CD4-positive, alpha-beta T cell treated with Interleukin-4 for 1 hour (primary cell): ENCODE results near the gene EML1.

ENCODE experiments used
- DNase-seq, 2 donors: peaks; one replicate each; pipeline ENCODE4 v3.0.0-alpha.2; 2020 to 2022

The EML1 gene

DNA sequence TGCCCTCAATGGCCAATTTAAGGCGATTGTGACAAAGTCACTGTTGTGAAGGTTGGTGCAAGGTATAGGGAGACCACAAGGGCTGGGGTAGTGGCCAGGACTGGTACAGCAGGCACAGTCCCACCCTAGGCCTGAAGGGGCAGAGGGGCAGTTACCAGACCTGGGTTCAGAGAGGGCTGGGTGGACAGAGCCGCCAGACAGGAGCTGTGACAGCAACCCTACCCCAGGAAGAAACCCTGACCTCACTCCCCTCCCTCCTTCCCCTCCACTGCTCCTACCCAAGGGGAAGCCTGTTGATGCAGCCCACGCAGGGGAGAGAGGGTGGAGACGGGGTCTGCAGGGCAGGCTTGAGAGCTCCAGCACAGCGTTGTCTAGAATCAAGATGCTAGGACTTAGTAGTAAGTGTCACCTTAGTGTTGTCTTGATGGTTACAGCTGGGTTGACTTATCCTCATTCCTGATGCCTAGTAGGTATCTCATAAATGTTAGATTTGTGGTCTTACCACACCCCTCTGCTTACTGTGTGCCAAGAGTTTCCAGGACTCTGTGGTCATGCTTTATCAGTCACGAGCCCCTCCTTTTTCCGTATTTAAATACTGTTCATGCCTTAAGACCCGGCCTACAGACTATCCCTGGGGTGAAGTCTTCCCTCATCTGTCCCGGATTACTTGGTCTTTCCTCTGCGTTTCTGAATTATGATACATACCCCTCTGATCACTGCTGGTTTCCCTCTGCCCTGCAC lies 14.4 kb downstream of the EML1 start:
- DNase-seq: no peak

DNA sequence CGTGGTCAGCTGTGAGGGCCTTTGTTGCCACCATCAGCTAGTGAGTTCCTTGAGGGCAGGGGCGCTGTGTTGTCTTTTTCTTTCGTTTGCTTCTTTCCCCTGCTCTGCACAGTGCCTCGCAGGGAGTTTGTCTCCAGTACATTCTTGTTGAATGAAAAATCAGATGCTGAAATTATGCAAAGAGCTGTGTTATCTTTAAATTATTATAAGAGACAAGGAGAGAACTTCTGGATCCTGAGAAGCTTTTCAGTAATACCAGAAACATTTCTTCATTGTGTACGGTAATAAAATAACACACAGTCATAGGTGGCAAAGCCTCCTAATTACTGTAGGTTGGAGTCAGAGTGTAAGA lies 14.9 kb downstream of the EML1 start:
- DNase-seq: no peak

DNA sequence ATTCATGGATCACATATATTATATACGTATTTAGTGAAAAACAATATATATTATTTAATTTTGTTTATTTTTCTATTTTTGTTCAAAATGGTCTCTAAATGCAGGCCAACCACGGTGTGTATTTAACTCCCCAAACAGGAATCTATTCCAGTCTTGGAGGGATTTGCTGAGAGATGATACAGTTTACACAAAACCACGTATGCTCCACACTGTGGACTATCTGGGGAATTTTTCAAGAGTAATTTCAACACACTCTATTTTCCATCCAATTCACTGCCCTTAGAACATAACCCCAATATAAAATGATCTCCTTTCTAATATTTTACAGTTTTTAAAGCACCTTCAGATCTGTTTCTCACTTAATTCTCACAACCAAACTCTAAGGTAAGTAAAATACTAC lies 15.3 kb downstream of the EML1 start:
- no peak for DNase-seq

DNA sequence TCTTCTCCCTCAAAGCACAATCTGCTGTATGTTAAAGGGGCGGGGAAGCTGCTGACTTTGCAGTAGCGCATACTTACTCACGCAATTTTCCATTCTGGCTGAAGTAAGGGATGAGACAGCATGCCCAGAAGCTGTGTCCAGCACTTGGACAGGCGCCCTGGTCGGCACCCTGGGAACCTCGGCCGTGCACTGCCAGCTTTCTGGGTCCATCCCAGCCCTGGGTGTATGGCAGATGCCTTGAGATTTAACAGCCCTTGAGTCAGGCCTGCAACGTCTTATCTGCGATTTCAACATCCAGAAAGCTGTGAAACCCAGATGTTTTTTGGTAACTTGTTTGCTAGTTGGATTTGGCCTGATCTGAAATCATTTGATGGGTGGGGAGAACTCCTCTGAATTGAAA lies 16.1 kb downstream of the EML1 start:
- no peak for DNase-seq

DNA sequence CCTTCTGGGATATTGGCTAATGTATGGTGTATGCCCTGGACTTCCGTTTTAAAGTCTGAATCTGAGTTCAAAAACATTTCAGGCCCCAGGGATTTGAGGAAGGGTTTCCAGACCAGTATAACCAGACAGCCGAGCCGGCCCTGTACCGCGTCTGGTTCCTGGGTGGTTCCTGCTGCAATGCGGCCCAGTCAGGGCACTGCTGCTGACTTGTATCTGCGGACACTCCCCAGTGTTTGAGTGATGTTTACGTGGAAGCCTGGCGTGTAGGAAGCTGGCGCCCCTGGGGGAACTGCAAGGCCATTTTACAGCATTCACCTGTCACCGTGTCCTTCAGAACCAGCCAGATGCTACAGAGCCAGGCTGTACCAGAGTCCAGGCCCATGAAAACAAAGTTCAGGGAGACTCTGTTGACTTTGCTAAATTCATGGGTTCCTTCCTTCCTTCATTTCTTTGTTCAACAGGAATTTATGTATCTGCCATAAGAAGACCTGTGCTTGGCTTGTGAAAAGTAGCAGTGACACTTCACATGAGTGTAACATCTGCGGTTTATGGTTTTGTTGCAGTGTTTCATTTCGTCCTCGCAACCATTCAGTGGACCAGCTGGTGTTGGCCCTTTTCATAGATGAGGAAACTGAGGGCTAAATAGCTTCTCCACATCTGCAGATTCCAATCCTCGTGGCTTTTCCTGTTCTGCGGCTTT lies 16.8 kb downstream of the EML1 start:
- DNase-seq: no peak

DNA sequence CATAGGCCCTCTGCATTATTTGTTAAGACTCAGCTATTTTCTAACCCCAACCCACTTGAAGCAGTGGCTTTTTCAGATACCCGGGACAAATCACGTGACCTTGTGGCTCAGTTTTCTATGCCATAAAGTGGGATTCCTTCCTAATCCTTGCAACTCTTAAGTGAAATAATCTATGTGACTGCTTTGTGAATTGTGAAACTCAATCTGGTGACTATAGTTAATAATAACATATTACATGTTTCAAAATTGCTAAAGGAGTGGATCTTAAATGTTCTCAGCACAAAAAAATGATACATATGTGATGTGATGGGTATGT lies 17.3 kb downstream of the EML1 start:
- no peak for DNase-seq

- DNase-seq: no peak
These were observed 19.0 kb downstream of the EML1 start for GRCh38 chr14:99812096-99812750.

GRCh38 chr14:99812892-99813291 lies 19.7 kb downstream of the EML1 start:
- DNase-seq: no peak

GRCh38 chr14:99815696-99816095 lies 22.5 kb downstream of the EML1 start:
- DNase-seq: no peak

DNA sequence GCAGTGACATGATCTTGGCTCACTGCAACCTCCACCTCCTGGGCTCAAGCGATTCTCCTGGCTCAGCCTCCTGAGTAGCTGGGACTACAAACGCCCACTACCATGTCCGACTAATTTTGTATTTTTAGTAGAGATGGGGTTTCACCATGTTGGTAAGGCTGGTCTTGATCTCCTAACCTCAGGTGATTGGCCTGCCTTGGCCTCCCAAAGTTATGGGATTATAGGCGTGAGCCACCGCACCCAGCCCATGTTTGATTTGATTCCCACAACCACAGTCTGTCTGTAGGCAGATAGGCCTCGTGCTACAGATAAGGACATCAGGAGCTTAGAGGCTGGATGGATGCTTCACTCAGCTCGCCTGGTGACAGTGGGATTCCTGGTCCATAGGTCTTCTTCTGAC lies 23.0 kb downstream of the EML1 start:
- no peak for DNase-seq

GRCh38 chr14:99816642-99817041 lies 23.4 kb downstream of the EML1 start:
- no peak for DNase-seq

DNA sequence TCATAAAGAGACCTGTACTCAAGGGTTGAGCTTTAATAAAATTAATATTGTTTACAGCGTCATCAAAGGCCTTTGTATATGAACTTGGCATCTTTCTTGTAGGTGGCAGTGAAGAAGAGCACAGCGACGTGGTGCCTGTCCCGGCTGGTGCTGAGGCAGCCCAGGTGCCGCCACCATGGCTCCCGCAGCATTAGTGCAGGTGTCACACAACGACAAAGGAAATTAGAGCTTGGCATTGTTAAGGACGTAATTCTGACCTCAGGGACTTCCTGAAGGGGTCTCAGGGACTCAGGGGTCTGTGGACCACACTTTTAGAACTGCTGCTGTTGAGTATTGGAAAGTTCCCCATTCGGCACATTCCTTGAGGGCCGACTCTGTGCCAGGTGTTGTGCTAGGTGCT lies 24.1 kb downstream of the EML1 start:
- no peak for DNase-seq

DNA sequence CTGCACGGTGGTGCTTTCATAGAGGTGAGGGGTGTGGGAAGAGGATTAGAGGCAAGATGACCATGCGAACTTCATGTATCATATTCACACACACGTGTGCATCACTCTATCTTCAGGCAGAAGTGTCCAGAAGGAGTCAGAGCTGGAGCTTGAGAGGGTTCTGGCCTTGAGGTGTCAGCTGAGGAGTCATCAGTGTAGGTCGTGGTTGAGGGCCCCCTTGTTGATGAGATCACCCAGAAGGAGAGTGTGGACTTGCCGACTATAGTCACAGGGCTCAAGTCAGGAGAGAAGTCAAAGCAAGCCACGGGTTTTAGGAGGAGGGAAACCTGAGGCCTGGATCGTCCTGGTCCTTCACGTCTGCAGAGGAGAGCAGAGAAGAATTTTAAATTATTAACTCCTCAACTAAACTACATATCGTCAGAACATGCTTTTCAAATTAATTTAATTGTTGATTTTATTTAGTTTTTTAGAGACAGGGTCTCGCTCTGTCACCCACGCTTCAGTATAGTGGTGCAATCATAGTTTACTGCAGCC lies 25.4 kb downstream of the EML1 start:
- DNase-seq: no peak

- DNase-seq: no peak
These were observed 26.3 kb downstream of the EML1 start for GRCh38 chr14:99819514-99819913.

DNA sequence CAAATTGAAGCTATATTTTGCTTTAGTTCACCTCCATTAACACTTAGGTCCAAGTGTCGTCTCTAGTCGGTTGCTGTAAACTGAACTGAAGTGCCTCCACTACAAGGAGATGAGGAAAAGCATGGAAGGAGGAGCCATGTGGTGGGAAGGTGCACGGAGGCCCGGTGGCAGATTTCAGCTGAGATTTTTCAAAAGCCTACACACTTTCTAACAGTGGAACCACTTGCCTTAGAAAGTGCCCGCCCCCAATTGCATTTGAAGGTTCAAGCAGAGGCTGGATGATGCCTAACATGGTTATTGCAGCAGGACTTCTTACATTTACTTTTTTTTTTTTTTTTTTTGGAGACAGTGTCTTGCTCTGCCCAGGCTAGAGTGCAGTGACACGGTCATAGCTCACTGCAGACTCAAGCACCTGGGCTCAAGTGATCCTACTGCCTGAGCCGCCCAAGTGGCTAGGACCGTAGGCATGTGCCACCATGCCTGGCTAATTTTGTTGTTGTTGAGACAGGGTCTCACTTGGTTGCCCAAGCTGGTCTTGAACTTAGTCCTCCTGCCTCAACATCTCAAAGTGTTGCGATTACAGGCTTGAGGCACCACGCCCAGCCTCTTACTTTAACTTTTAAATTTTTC lies 27.6 kb downstream of the EML1 start:
- DNase-seq: no peak

GRCh38 chr14:99821519-99822508 lies 28.6 kb downstream of the EML1 start:
- DNase-seq: peak in 1 of 2 donors; percentile 12

DNA sequence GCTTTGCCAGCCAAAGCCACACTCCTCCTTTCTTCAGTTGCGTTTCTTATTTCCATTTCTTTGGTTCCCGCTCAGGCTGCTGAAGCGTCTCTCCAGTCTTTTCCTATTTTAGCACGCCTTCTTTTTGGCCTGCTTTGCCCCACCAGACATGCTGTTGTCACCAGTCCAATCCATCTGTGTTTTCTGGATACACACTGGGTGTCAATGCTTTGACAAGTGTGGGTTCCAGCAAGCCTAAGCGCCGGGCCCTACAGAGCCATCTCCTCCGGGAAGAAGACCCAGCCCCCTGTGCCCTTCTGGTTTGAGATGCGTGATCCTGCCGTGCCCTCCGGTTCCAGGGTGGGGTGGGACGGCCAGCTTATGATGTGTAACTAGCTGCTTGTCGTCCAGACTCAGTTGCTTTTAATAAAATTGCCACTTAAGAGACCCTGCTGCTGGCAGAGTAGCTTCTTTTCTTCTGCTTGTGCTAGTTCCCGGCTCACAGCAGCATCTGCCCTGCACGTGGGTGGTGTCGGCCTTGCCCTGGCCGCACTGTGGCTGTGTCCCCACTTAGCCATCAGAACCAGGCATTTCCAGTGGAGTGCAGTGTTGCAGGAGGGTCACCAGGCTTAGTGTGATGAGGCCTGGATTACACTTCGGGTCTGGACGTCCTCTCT lies 29.7 kb downstream of the EML1 start:
- no peak for DNase-seq

- no peak for DNase-seq
These were observed 31.6 kb downstream of the EML1 start for GRCh38 chr14:99824776-99825175.

DNA sequence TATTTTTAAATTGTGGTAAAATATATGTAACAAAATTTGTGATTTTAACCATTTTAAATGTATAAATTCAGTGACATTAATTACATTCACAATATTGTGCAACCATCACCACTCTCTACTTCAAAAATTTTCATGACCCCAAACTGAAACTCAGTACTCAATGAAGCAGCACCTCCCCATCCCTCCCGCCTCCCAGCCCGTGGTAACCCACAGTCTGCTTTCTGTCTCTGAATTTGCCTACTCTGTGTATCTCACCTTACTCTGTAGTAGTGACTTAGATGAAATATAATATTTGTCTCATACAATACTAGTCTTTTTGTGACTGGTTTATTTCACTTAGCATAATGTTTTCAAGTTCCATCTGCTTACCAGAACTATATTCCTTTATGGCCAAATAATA lies 36.2 kb downstream of the EML1 start:
- DNase-seq: no peak

DNA sequence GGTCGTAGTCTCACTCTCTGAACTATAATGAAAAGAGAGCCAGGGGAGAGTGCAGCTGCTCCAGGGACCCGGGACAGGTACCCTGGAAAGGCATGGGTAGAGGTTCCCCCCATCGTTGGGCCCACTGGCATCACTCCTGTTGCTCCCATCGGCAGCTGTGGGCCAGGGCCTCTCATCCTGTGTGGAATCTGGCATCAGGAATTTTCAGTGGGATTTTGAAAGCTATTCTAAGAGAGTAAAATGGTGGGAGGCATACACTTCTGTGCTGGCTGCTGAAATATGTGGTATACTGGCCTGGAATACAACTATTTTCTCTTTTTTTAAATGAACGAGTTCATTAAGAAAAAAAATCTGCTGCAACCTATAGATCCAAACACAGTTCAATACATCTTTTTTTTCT lies 38.1 kb downstream of the EML1 start:
- DNase-seq: no peak

DNA sequence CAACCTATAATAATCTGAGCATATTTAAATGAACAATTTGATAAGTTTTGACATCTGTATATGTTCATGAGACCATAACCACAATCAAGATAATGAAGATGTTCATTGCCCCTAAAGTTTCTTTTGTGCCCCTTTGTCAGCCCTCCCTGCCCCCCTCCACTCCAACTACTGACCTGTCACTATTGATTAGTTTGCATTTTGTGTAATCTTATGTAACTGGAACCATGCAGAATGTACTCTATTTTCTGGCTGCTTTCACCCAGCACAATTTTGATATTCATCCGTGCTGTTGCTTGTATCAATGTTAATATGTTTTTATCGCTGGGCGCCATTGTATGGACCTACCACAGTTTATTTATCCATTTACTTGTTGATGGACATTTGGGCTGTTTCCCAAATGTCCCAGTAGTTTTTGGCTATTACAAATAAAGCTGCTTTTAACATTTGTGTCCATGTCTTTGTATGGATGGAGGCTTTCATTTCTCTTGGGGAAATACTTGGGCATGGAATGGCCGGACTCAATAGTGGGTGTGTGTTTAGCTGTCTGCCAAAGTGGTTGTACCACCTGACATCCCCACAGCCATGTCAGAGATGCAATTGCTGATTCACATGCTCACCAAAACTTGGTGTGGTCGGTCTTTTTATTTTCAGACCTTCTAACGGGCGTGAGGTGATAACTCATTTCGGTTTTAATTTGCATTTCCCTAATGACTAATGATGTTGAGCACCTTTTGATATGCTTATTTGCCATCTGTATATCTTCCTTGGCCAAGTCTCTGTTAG lies 38.9 kb downstream of the EML1 start:
- no peak for DNase-seq
